Activated CD4-positive, CD25-positive, alpha-beta regulatory T cell treated with anti-CD3 and anti-CD28 coated beads, Interleukin-2, amount 50 U/mL, for 16 hours (primary cell): ENCODE measurements around the gene PTHLH.

Experiments
- DNase-seq: peaks from one replicate; pipeline ENCODE4 v3.0.0-alpha.2; 2020; ENCODE audit warnings: low read depth, low spot score

PTHLH gene

DNA sequence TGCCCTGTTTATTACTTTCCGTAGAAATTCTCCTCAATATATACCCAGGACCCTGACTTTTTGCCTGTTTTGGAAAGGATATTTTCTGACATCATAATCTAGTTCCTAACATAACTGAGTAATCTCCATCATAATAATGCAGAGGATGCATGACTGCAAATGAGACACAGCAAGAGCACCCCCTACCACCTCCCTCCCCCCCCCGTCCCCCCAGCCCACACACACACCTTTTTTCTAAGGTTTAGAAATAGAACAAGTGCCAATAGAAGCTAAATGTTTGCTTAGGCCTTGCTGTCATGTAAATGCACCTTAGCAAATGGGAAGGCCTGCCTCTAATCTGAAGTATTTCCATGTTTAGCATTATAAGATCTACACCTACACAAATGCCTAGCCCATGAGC lies at the start of gene PTHLH:
PTHLH (minus strand) TSS at position 13 of the 400 bp plus-strand sequence. CDS start 3,239 bp downstream, outside the sequence.
- DNase-seq = no peak

DNA sequence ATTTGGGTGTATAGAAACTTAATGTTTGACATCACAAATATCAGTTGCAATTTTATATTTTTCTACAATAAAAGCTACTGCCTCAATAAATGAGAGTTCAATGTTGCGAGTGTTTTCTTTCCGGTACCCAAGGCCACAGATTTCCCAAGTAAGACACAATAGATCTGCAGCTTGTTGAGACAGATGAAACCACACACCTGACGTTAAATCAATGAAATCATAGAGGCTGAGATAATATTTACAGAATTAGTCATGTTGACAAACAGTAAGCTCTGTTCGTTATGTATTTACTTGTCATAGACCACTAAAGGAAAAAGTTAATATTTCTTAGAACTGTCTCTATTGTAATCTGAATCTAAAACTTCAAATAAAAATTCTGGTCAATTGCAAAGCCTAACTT lies 49.2 kb upstream of the PTHLH start:
- no peak for DNase-seq

GRCh38 chr12:28017873-28018255 lies 45.3 kb upstream of the PTHLH start:
- DNase-seq = no peak

GRCh38 chr12:28017126-28017872 lies 44.8 kb upstream of the PTHLH start:
- DNase-seq = no peak

DNA sequence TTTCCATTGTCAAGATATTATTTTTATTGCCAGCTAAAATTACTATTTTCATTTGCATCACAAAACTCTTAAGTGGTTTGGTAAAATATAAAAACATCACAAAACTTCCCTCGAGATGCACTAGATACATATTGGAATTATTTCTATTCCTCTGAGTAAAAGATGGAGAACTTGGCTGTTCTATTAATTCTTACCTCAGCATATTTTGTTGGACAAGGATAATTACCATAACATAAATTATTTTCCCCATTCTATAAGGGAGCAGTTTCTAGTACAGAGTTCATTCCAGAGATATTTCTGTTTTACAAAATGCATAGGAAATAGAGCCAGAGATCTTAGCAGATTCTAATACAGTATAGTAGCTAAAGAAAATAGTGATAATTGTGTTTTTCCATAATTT lies 42.6 kb upstream of the PTHLH start:
- no peak for DNase-seq

DNA sequence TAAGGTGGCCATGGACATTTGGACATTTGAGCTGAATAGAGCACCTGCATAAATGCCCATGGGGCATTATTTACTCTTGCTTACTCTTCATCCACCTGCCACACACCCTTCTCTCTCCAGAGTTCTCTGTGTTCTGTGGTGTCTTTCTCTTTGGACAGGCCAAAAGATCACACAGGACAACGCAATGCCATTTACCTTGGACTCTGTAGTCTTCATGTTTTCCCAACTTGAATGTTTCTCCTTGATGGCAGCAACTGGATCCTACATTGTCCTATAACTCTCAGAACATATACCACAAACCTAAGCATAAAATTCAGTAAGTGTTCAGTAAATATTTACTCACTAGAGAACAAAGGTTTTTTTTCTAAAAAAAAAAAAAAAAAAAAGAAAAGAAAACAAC lies 41.7 kb upstream of the PTHLH start:
- DNase-seq = no peak

DNA sequence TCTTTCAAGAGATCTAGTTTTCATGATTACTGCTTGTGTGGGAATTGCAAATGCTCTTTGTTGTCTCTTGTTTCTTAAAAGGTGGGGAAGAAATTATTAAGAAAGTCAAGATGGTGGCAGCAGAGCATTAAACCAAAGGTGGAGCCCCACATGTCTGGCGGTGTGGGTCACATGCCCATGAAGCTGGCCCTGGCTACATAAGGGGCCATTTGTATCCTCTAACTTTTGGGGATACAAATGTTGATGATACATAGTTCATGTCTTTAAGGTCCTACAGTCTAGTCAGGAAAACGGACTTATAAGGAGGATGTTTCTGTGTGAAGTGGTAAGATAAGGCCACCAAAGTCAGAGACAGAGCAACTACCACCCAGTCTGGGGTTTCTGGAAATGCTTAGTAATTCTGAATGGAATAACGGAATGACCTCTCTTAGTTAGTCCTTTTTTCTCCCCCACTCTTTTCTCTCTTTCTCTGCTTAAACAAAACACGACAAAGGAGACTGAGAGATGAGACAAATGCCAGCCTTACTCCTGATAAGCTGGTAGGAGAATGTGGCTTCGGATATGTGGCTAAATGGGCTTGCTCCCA lies 39.9 kb upstream of the PTHLH start:
- no peak for DNase-seq

- no peak for DNase-seq
These were observed 37.5 kb upstream of the PTHLH start for GRCh38 chr12:28010036-28010435.

GRCh38 chr12:27999970-28000369 lies 27.4 kb upstream of the PTHLH start:
- DNase-seq = no peak

GRCh38 chr12:27999521-27999920 lies 27.0 kb upstream of the PTHLH start:
- no peak for DNase-seq

DNA sequence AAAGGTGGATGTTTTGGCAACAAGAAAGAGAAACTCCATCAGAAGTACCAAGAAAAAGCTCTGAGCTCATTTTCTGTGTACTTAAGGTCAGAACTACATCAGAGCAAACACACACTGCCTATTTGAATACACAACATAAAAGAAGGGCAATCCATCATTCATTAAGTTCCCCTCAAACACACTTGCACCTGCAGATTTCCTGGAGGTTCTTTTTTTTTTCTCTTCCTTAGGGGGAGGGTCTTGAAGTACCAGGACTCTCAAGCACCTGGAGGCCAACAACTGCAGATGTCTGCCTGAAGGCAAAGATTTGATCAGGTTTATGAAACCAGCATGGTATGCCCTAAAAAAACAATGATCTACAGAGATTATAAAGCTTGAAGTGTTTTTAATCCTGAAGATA lies 26.1 kb upstream of the PTHLH start:
- DNase-seq = no peak

DNA sequence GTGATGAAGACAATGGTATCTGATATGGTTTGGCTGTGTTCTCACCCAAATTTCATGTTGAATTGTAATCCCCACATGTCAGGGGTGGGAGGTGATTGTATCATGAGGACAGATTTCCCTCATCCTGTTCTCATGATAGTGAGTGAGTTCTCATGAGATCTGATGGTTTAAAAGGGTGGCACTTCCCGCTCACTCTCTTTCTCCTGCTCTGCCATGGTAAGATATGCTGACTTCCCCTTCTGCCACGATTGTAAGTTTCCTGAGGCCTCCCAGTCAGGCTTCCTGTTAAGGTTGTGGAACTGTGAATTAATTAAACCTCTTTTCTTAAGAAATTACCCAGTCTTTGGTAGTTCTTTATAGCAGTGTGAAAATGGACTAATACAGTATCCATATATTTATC lies 25.6 kb upstream of the PTHLH start:
- DNase-seq = no peak

DNA sequence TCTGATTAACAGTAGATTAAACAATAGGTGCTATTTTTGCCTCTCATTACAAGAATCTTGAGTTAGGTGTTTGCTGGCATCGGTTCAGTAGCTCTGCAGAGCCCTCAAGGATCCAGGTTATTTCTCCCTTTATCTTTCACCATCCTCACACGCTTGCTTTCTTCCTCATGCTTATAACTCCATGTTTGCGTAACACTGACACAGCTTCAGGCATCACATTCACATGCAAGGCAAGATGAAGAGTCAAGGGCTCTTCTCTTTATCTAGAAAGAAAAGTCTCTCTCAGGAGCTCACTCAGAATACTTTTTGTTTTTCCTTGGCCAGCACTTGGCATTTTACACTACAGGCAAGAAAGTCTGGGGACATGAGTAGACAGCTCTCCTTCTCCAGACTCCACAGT lies 24.2 kb upstream of the PTHLH start:
- no peak for DNase-seq

GRCh38 chr12:27995406-27995805 lies 22.9 kb upstream of the PTHLH start:
- DNase-seq = no peak

- DNase-seq = no peak
These were observed 16.2 kb upstream of the PTHLH start for GRCh38 chr12:27988594-27989233.

- no peak for DNase-seq
These were observed 14.8 kb upstream of the PTHLH start for GRCh38 chr12:27987331-27987730.

DNA sequence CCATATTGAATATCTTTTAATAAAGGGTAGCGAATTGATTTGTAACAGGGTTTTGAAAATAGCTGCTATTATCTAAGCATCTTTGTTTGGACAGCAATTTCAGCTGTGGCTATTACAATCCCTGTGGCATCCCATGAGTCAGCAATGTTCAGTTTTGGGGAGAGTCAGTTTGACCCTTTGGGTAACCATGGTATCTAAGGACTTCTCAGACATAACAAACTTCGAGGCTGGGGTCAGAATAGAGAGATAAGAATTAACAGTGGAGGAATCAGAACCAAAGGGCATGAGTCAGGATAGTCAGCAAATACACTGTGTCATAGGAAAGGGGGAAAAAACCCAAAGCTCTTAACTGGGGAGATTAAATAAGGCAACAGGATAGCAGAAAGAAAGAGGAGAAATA lies 11.7 kb upstream of the PTHLH start:
- no peak for DNase-seq

GRCh38 chr12:27982951-27983350 lies 10.4 kb upstream of the PTHLH start:
- DNase-seq = no peak

DNA sequence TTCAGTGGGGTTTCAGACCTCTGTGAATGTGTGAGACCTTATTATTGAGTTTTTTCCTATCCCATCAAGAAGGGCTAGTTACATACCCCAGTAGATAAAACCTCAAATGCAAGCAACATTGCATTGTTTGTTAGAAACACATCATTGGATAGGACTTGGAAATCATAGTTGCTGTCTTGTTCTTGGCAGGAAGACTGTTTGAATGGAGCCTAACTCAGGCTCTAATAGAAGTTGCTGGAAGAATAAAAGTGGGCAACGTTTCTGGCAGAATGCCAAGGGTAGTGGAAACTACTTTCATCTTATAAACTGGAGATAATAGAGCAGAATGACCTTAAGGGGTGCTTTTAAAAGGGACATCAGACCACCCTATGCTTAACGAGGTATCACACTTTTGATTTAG lies 9.9 kb upstream of the PTHLH start:
- DNase-seq = no peak

GRCh38 chr12:27981874-27982273 lies 9.3 kb upstream of the PTHLH start:
- DNase-seq = no peak

GRCh38 chr12:27979145-27979544 lies 6.6 kb upstream of the PTHLH start:
- DNase-seq = no peak

- no peak for DNase-seq
These were observed 2.9 kb upstream of the PTHLH start for GRCh38 chr12:27975222-27976136.
